T-cell (primary cell): Measurements from ENCODE around the gene BICD1. TPM values are rescaled to one million over a fixed set of nuclear protein-coding genes. Genes with fewer than 3 reads are reported as not detected.

Experiments used
- ATAC-seq, 4 experiments: fragments of 200-7000 bp in 3 of 4; fragments of 150-1000 bp in 1 of 4; cut with Tn5 transposase; replicated peaks in 1 of 4; 1 replicate in 3 of 4; 2 replicates in 1 of 4; pipeline ENCODE4 v1.10.0; 2021; ENCODE audit warnings: moderate library complexity in 3 of 4, mild to moderate bottlenecking in 2 of 4, moderate number of reproducible peaks in 1 of 4
- CTCF ChIA-PET, 2 donors: fragments of 300-600 bp; sonication (Branson Sonifier 250); formaldehyde crosslinking; loops; one replicate each; lab custom pipeline; 2022; ENCODE audit warnings: antibody characterized with exemption in 2 of 2; lab: Charles Lee
- POLR2A ChIA-PET, 2 donors: fragments of 300-600 bp; sonication (Branson Sonifier 250); formaldehyde crosslinking; loops; one replicate each; lab custom pipeline; 2022; ENCODE audit warnings: antibody characterized with exemption in 2 of 2; lab: Charles Lee
- DNase-seq, 35 experiments: peaks; one replicate each; pipeline versions ENCODE4 v3.0.0 to v3.0.0-alpha.2; 2013 to 2023
- H3K27ac ChIP-seq: one replicate; pipeline ENCODE4 v1.5.1; 2013; ENCODE audit warnings: low read length
- H3K27me3 ChIP-seq, 2 experiments: replicated peaks in 1 of 2; 1 replicate in 1 of 2; 2 replicates in 1 of 2; pipeline versions ENCODE4 v1.6.1 to v1.7.0; 2013; ENCODE audit warnings: low read length in 1 of 2, mixed read lengths in 1 of 2; ENCODE audit not compliant: control insufficient read depth in 2 of 2, insufficient read depth in 2 of 2; ENCODE audit errors: extremely low read depth in 1 of 2
- H3K36me3 ChIP-seq, 2 donors: 1 replicate in 1 of 2; 2 replicates in 1 of 2; pipeline versions ENCODE4 v1.6.1 to v1.7.0; 2013; ENCODE audit warnings: low read length in 1 of 2; ENCODE audit not compliant: control insufficient read depth in 2 of 2, insufficient read depth in 1 of 2; ENCODE audit errors: extremely low read depth in 1 of 2
- H3K4me1 ChIP-seq, 2 experiments: 1 replicate in 1 of 2; 2 replicates in 1 of 2; pipeline versions ENCODE4 v1.6.1 to v1.7.0; 2013; ENCODE audit warnings: low read length in 2 of 2, mixed read lengths in 1 of 2; ENCODE audit not compliant: insufficient read depth in 2 of 2, control insufficient read depth in 1 of 2; ENCODE audit errors: extremely low read depth in 1 of 2
- H3K4me3 ChIP-seq, 2 donors: 1 replicate in 1 of 2; 2 replicates in 1 of 2; pipeline versions ENCODE4 v1.5.1 to v1.7.0; 2013; ENCODE audit warnings: mild to moderate bottlenecking in 2 of 2, low read length in 1 of 2, moderate library complexity in 1 of 2; ENCODE audit not compliant: control insufficient read depth in 1 of 2; ENCODE audit errors: extremely low read depth in 1 of 2
- H3K9me3 ChIP-seq: 2 replicates; pipeline ENCODE4 v1.7.0; 2013
- H3K27ac Mint-ChIP-seq, 2 donors: one replicate each; pipeline ENCODE4 v1.8.0; 2020 to 2021; ENCODE audit warnings: mild to moderate bottlenecking in 2 of 2, mixed read lengths in 2 of 2
- H3K27me3 Mint-ChIP-seq, 2 donors: one replicate each; pipeline ENCODE4 v1.8.0; 2021 to 2022; ENCODE audit warnings: mixed read lengths in 2 of 2
- H3K36me3 Mint-ChIP-seq: one replicate; pipeline ENCODE4 v1.8.0; 2021; ENCODE audit warnings: mixed read lengths
- H3K4me1 Mint-ChIP-seq, 3 donors: one replicate each; pipeline ENCODE4 v1.8.0; 2020 to 2022; ENCODE audit warnings: mixed read lengths in 3 of 3, mild to moderate bottlenecking in 1 of 3
- H3K4me3 Mint-ChIP-seq, 3 donors: one replicate each; pipeline ENCODE4 v1.8.0; 2020 to 2022; ENCODE audit warnings: mild to moderate bottlenecking in 3 of 3, mixed read lengths in 3 of 3, moderate library complexity in 3 of 3
- H3K9me3 Mint-ChIP-seq, 3 donors: one replicate each; pipeline ENCODE4 v1.8.0; 2020 to 2022; ENCODE audit warnings: mixed read lengths in 3 of 3
- WGBS: methylation state at CpG from one replicate; pipeline ENCODE4 v1.1.5; 2013; ENCODE audit warnings: missing lambda C conversion rate; ENCODE audit not compliant: insufficient coverage; 5-methylcytosine and 5-hydroxymethylcytosine counted together
- total RNA-seq, 35 experiments: library from RNA in 6 of 35; stranded (reverse) in 6 of 35; fragments of 120-200 nt in 1 of 35; gene quantifications; one replicate each; pipeline versions ENCODE4 v1.2.1 to v1.2.4 and lab custom pipeline; 2013 to 2026

Gene BICD1
- total RNA-seq, 5 donors from 2014 or later (not counting 1 experiment from before 2014, with no cell fraction given) = 17.2 to 19.6 (median 19.1) TPM

- Histone ChIP-seq H3K27ac (no peak overlapping the region), H3K36me3 (no peaks in the 10 kb centered on the region), H3K9me3 (no peaks in the 10 kb centered on the region), H3K4me1 (peaks cover 2 to 10% of the 10 kb centered on the region in 2 experiments), H3K4me3 (peak overlapping the region; percentile 51 to 68), H3K27me3 (peaks cover 0 to 48% of the 10 kb centered on the region in 2 experiments)
- Mint-ChIP-seq H3K9me3 (no peaks in the 10 kb centered on the region), H3K36me3 (no peaks in the 10 kb centered on the region), H3K4me1 (peaks cover 5 to 13% (median 11%) of the 10 kb centered on the region in 3 donors), H3K27ac (no peak overlapping the region), H3K27me3 (peaks cover 32 to 40% of the 10 kb centered on the region in 2 donors), H3K4me3 (peak overlapping the region; percentile 51 to 86 (median 75))
- DNase-seq = no peak
- peak in 1 of 4 experiments; percentile 7 for ATAC-seq
- ChIA-PET CTCF (interaction anchor here in 1 of 2 donors (0.6 kb wide), 1 partner anchor 746 kb away, joined by 5 read pairs; no protein-coding TSS in a partner anchor), POLR2A (no interaction called here)
- 2% methylated on average over 34 of the region's 36 CpGs for WGBS
These were observed 292.2 kb downstream of the BICD1 start for GRCh38 chr12:32398816-32399369.

- Histone ChIP-seq H3K4me1 (peaks cover 2 to 10% of the 10 kb centered on the region in 2 experiments), H3K36me3 (no peaks in the 10 kb centered on the region), H3K27ac (no peak within 1 kb of the TSS), H3K27me3 (peaks cover 0 to 45% of the 10 kb centered on the region in 2 experiments), H3K9me3 (no peaks in the 10 kb centered on the region), H3K4me3 (peak within 1 kb of the TSS; percentile 51 to 68)
- ChIA-PET POLR2A (no interaction called here), CTCF (no interaction called here)
- Mint-ChIP-seq H3K27me3 (peaks cover 35 to 43% of the 10 kb centered on the region in 2 donors), H3K4me1 (peaks cover 5 to 13% (median 11%) of the 10 kb centered on the region in 3 donors), H3K36me3 (no peaks in the 10 kb centered on the region), H3K27ac (no peak within 1 kb of the TSS), H3K9me3 (no peaks in the 10 kb centered on the region), H3K4me3 (peak within 1 kb of the TSS; percentile 75 to 87 (median 86))
- under 1% methylated on average over 73 of the region's 82 CpGs for WGBS
- ATAC-seq = peak; percentile 69 to 88 (median 78)
- DNase-seq = peak in 28 of 35 experiments; percentile 2 to 55 (median 20)
These were observed 292.9 kb downstream of the BICD1 start, which contains the start of gene FGD4 for GRCh38 chr12:32399370-32400113. TSS of gene FGD4 (plus strand) at chr12:32399558.

- H3K27me3 Mint-ChIP-seq = peaks cover 35 to 43% of the 10 kb centered on the region in 2 donors
- H3K9me3 Mint-ChIP-seq = no peaks in the 10 kb centered on the region
- peaks cover 5 to 13% (median 11%) of the 10 kb centered on the region in 3 donors for H3K4me1 Mint-ChIP-seq
- ChIA-PET CTCF (interaction anchor here in 1 of 2 donors (0.5 kb wide), 1 partner anchor 747 kb away, joined by 3 read pairs; no protein-coding TSS in a partner anchor), POLR2A (no interaction called here)
- peaks cover 0 to 45% of the 10 kb centered on the region in 2 experiments for H3K27me3 ChIP-seq
- no peak for DNase-seq
- ATAC-seq = no peak
- WGBS = 34% methylated on average over 7 of the region's 15 CpGs
- H3K27ac ChIP-seq = no peak overlapping the region
- H3K9me3 ChIP-seq = no peaks in the 10 kb centered on the region
- H3K4me3 ChIP-seq = peak overlapping the region; percentile 51 to 68
- H3K36me3 Mint-ChIP-seq = no peaks in the 10 kb centered on the region
- H3K4me3 Mint-ChIP-seq = peak overlapping the region; percentile 70 to 86 (median 74)
- no peak overlapping the region for H3K27ac Mint-ChIP-seq
- no peaks in the 10 kb centered on the region for H3K36me3 ChIP-seq
- peaks cover 2 to 10% of the 10 kb centered on the region in 2 experiments for H3K4me1 ChIP-seq
These were observed 293.5 kb downstream of the BICD1 start for GRCh38 chr12:32400114-32400672.

GRCh38 chr12:32400866-32401265 lies 294.2 kb downstream of the BICD1 start:
- DNase-seq (no peak), ATAC-seq (no peak)
- Histone ChIP-seq H3K27ac (no peak overlapping the region), H3K4me1 (peaks cover 2 to 10% of the 10 kb centered on the region in 2 experiments), H3K27me3 (peaks cover 0 to 49% of the 10 kb centered on the region in 2 experiments), H3K4me3 (no peak overlapping the region), H3K36me3 (no peaks in the 10 kb centered on the region), H3K9me3 (no peaks in the 10 kb centered on the region)
- ChIA-PET POLR2A (interaction anchor here in 1 of 2 donors (0.6 kb wide), 2 partner anchors 24 to 64 kb away, joined by 3 to 4 read pairs; no protein-coding TSS in a partner anchor), CTCF (interaction anchor here in 1 of 2 donors (0.5 kb wide), 1 partner anchor 748 kb away, joined by 3 read pairs; no protein-coding TSS in a partner anchor)
- no CpG with 5 or more reads among the region's 2 CpGs for WGBS
- no peak overlapping the region for H3K27ac Mint-ChIP-seq
- H3K36me3 Mint-ChIP-seq = no peaks in the 10 kb centered on the region
- H3K4me1 Mint-ChIP-seq = peaks cover 5 to 13% (median 11%) of the 10 kb centered on the region in 3 donors
- peak overlapping the region; percentile 70 to 86 (median 74) for H3K4me3 Mint-ChIP-seq
- no peaks in the 10 kb centered on the region for H3K9me3 Mint-ChIP-seq
- H3K27me3 Mint-ChIP-seq = peaks cover 35 to 43% of the 10 kb centered on the region in 2 donors

- POLR2A ChIA-PET = interaction anchor here in 1 of 2 donors (0.7 kb wide), 1 partner anchor 26 kb away, joined by 4 read pairs; no protein-coding TSS in a partner anchor
- H3K4me3 ChIP-seq = no peak overlapping the region
- WGBS = 93% methylated on average over 10 of the region's 10 CpGs
- DNase-seq (no peak), ATAC-seq (no peak)
- H3K36me3 ChIP-seq = no peaks in the 10 kb centered on the region
- no peak overlapping the region for H3K4me3 Mint-ChIP-seq
- CTCF ChIA-PET = interaction anchor here (0.5 to 0.7 kb wide), 3 partner anchors 96 to 1085 kb away, joined by 3 to 8 read pairs (median 3); no protein-coding TSS in a partner anchor
- H3K36me3 Mint-ChIP-seq = no peaks in the 10 kb centered on the region
- H3K9me3 ChIP-seq = no peaks in the 10 kb centered on the region
- peaks cover 30 to 43% of the 10 kb centered on the region in 2 donors for H3K27me3 Mint-ChIP-seq
- H3K27ac ChIP-seq = no peak overlapping the region
- H3K4me1 Mint-ChIP-seq = peaks cover 5 to 13% (median 11%) of the 10 kb centered on the region in 3 donors
- no peak overlapping the region for H3K27ac Mint-ChIP-seq
- H3K4me1 ChIP-seq = peaks cover 2 to 10% of the 10 kb centered on the region in 2 experiments
- H3K27me3 ChIP-seq = peaks cover 0 to 49% of the 10 kb centered on the region in 2 experiments
- no peaks in the 10 kb centered on the region for H3K9me3 Mint-ChIP-seq
These were observed 295.5 kb downstream of the BICD1 start for GRCh38 chr12:32402170-32402569.

GRCh38 chr12:32402946-32403345 lies 296.3 kb downstream of the BICD1 start:
- H3K27ac Mint-ChIP-seq = no peak overlapping the region
- POLR2A ChIA-PET = interaction anchor here in 1 of 2 donors (0.5 kb wide), 1 partner anchor 146 kb away, joined by 6 read pairs; no protein-coding TSS in a partner anchor
- H3K4me3 ChIP-seq = no peak overlapping the region
- no peaks in the 10 kb centered on the region for H3K36me3 Mint-ChIP-seq
- no peaks in the 10 kb centered on the region for H3K9me3 Mint-ChIP-seq
- no peak overlapping the region for H3K4me3 Mint-ChIP-seq
- no CpG with 5 or more reads among the region's 1 CpG for WGBS
- H3K36me3 ChIP-seq = no peaks in the 10 kb centered on the region
- ATAC-seq (no peak), DNase-seq (no peak)
- no peak overlapping the region for H3K27ac ChIP-seq
- H3K27me3 Mint-ChIP-seq = peaks cover 31 to 37% of the 10 kb centered on the region in 2 donors
- peaks cover 0 to 46% of the 10 kb centered on the region in 2 experiments for H3K27me3 ChIP-seq
- CTCF ChIA-PET = no interaction called here
- no peaks in the 10 kb centered on the region for H3K9me3 ChIP-seq
- peaks cover 2 to 10% of the 10 kb centered on the region in 2 experiments for H3K4me1 ChIP-seq
- peaks cover 5 to 13% (median 11%) of the 10 kb centered on the region in 3 donors for H3K4me1 Mint-ChIP-seq
